ENCODE results near the gene ID3.

DNA sequence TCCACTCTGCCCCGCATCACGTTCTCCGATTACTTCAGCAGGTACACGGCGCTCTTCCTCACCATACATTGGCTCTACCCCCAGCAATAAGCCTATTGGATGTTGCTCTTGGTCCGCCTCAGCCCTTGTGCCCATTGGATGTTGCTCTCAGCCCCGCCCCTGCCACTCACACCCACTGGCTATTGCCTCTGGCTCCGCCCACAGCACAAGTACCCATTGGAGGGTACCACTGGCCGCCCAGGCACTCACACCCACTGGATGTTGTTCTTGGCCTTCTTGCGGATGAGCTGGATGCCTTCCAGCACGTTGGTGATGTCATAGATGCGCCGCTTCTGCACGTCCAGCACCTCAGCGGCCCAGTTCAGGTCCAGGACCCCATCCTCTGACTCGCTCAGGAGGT lies 37.7 kb downstream of the ID3 start:
- TF ChIP-seq, protein P1, sequence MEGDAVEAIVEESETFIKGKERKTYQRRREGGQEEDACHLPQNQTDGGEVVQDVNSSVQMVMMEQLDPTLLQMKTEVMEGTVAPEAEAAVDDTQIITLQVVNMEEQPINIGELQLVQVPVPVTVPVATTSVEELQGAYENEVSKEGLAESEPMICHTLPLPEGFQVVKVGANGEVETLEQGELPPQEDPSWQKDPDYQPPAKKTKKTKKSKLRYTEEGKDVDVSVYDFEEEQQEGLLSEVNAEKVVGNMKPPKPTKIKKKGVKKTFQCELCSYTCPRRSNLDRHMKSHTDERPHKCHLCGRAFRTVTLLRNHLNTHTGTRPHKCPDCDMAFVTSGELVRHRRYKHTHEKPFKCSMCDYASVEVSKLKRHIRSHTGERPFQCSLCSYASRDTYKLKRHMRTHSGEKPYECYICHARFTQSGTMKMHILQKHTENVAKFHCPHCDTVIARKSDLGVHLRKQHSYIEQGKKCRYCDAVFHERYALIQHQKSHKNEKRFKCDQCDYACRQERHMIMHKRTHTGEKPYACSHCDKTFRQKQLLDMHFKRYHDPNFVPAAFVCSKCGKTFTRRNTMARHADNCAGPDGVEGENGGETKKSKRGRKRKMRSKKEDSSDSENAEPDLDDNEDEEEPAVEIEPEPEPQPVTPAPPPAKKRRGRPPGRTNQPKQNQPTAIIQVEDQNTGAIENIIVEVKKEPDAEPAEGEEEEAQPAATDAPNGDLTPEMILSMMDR (IDR thresholded peaks at IDR 0.05; ENCODE audit: low read depth, low read length, poor library complexity, severe bottlenecking), result no peak
- TF ChIP-seq EZH2phosphoT487 (IDR thresholded peaks at IDR 0.05; ENCODE audit: borderline replicate concordance, low read length), result no peak
